ENCODE measurements around the gene DIO2. TPM values are rescaled to one million over a fixed set of nuclear protein-coding genes. Genes with fewer than 3 reads are reported as not detected.

DIO2 gene
- total and polyA plus RNA-seq, 5 experiments from 2014 or later: not detected

DNA sequence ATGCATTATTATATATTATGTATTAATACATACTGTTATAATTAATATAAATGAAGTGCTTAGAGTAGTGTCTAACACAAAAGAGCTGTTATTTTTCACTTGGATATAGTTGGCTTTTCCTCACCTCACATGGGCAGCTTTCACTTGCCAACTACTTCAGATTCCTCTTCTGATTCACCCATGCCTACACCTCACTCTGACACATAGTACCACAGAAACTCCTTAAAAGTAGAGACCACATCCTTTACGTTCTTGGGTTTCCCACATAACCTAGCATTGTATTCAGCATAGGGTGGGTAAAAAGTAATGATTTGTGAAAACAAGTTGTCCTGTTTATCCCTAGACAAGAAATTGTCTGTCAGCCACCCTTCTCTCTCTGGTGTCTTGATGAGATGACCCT lies 61.0 kb downstream of the DIO2 start:
- Mint-ChIP-seq H3K9me3 (peaks cover 0 to 19% (median 1%) of the 10 kb centered on the region in 9 donors), H3K4me1 (no peaks in the 10 kb centered on the region), H3K36me3 (no peaks in the 10 kb centered on the region), H3K4me3 (no peak overlapping the region), H3K27ac (no peak overlapping the region), H3K27me3 (no peaks in the 10 kb centered on the region)
- POLR2A ChIA-PET: no interaction called here
- DNase-seq: no peak
- no peak for ATAC-seq

Measured in naive thymus-derived CD8-positive, alpha-beta T cell (primary cell).